Activated T-cell treated with anti-CD3 and anti-CD28 coated beads, Interleukin-2, amount 50 U/mL, for 72 hours (primary cell): ENCODE results near the gene SUV39H2. TPM values are rescaled to one million over a fixed set of nuclear protein-coding genes. Genes with fewer than 3 reads are reported as not detected.
A peak's percentile ranks its signal among the peaks of the same experiment; 100 is the strongest.
"Not testable (repeated sequence)": the region's sequence is repeated elsewhere in the genome, so short reads cannot be mapped to it uniquely, and the experiment has no call there.

Source experiments
- ATAC-seq, 2 donors: fragments of 150-1000 bp; cut with Tn5 transposase; replicated peaks in 1 of 2; 2 replicates each; pipeline ENCODE4 v1.10.0; 2021; ENCODE audit warnings: moderate library complexity in 2 of 2, mild to moderate bottlenecking in 1 of 2
- DNase-seq, 2 donors: peaks; one replicate each; pipeline ENCODE4 v3.0.0; 2021 to 2022; ENCODE audit warnings: mixed read lengths in 1 of 2
- H3K27ac Mint-ChIP-seq: one replicate; pipeline ENCODE4 v1.8.0; 2022; ENCODE audit warnings: mild to moderate bottlenecking, moderate library complexity, mixed read lengths
- H3K27me3 Mint-ChIP-seq: one replicate; pipeline ENCODE4 v1.8.0; 2022; ENCODE audit warnings: low read depth, mixed read lengths
- H3K36me3 Mint-ChIP-seq, 2 donors: one replicate each; pipeline ENCODE4 v1.8.0; 2022; ENCODE audit warnings: mixed read lengths in 2 of 2, mild to moderate bottlenecking in 1 of 2; ENCODE audit not compliant: insufficient read depth in 2 of 2
- H3K4me1 Mint-ChIP-seq: one replicate; pipeline ENCODE4 v1.8.0; 2022; ENCODE audit warnings: low read depth, mixed read lengths
- H3K4me3 Mint-ChIP-seq, 2 donors: one replicate each; pipeline ENCODE4 v1.8.0; 2022; ENCODE audit warnings: mild to moderate bottlenecking in 2 of 2, mixed read lengths in 2 of 2, moderate library complexity in 2 of 2
- H3K9me3 Mint-ChIP-seq, 2 donors: one replicate each; pipeline ENCODE4 v1.8.0; 2022; ENCODE audit warnings: mixed read lengths in 2 of 2
- total RNA-seq, 2 donors: library from RNA; stranded (reverse); gene quantifications; one replicate each; pipeline ENCODE4 v1.2.3, GENCODE V29; 2022

The SUV39H2 gene
- total RNA-seq, 2 donors from 2014 or later, result 16.9 to 18.5 TPM

DNA sequence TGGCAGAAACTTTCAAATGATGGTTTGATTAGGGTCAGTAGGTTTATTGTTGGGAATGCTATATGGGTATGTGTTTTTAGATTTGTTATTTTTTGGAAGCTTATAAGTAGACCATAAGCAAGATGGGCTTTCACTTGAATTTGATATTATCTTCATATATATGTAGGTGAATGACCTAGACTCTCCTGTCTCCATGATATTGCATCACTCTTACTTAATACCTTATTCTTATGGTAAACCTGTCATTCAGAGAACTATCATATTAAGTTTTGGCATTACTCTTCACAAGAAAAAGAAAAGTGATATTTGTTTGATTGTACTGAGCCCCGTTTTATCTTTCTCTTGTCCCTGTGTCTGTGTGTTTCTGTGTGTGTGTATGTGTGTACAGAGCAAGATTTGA is 23.2 kb upstream of the SUV39H2 start:
- Mint-ChIP-seq H3K27me3 (no peaks in the 10 kb centered on the region), H3K9me3 (no peaks in the 10 kb centered on the region), H3K4me3 (no peak overlapping the region), H3K27ac (peak overlapping the region; percentile 63), H3K4me1 (no peaks in the 10 kb centered on the region), H3K36me3 (peaks cover 10 to 22% of the 10 kb centered on the region in 2 donors)
- ATAC-seq (no peak), DNase-seq (no peak)

DNA sequence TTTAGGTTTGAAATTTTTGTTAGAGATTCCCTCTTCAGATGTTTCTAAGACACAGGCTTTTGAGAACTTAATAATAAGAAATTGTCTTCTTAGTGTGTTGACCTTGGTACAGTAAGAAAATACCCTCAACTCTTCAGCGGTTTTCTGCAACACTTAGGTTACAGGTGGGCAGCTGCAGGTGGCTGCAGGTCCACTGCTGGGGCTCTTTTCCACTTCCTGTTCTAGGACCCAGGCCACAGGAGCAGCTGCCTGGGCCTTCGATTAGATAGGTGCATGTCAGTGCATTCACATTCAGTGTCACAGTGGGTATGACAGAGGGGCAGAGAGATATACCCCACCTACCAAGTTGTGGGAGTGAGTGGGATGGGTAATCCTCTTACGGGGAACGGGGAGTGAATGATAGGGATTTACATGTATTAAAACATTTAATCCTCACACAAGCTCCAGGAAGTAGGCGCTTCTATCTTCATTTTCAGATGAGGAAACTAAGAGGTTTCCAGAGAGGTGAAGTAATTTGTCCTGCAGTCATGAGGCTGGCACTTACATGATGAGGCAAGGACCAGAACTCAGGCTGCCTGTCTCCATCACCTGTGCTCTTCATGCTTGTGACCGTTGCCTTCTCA is 20.2 kb upstream of the SUV39H2 start:
- Mint-ChIP-seq H3K27me3 (no peaks in the 10 kb centered on the region), H3K9me3 (no peaks in the 10 kb centered on the region), H3K36me3 (peaks cover 15 to 29% of the 10 kb centered on the region in 2 donors), H3K4me3 (no peak overlapping the region), H3K4me1 (no peaks in the 10 kb centered on the region), H3K27ac (no peak overlapping the region)
- ATAC-seq, result no peak
- no peak for DNase-seq

DNA sequence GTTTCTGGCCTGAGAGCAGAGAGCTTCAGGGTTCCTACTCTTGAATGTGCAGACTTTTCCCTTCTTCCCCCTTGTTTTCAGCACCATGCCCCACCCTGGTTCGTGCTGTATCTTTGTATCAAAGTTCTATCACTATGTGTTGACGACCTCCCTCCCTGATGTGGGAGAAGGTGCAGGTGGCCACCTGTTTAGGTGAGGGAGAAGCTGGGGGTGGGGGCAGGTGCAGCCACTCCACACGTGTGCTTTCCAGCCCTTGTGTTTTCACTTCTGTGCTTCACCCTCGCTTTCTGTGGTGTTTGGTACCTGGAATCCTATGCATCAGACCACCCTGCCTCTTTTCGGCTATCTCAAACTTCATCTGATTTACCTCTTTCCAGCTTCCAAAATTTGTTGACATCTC is 19.6 kb upstream of the SUV39H2 start:
- DNase-seq (no peak), ATAC-seq (no peak)
- H3K27me3 Mint-ChIP-seq, result no peaks in the 10 kb centered on the region
- no peaks in the 10 kb centered on the region for H3K9me3 Mint-ChIP-seq
- no peak overlapping the region for H3K27ac Mint-ChIP-seq
- peaks cover 15 to 27% of the 10 kb centered on the region in 2 donors for H3K36me3 Mint-ChIP-seq
- no peak overlapping the region for H3K4me3 Mint-ChIP-seq
- H3K4me1 Mint-ChIP-seq, result no peaks in the 10 kb centered on the region

DNA sequence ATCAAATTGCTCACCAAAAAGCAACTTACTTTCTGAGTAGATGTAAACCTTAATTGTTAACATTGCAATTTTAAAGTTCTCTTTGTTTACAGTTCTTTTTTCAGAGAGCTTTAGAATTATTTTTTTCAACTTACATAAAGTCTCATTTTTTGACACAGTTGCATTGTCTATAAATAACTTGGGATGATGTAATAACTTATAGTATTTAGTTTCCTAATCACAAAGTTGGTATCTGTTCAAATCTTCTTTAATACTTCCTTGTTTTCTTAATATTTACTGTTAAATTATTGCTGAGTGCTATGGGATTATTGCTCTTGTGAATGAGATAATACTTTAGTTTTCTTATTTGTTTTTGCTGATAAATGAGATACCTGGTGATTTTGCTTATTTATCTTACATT is 18.9 kb upstream of the SUV39H2 start:
- H3K4me1 Mint-ChIP-seq, result no peaks in the 10 kb centered on the region
- DNase-seq, result no peak
- no peak for ATAC-seq
- H3K4me3 Mint-ChIP-seq, result no peak overlapping the region
- no peaks in the 10 kb centered on the region for H3K27me3 Mint-ChIP-seq
- no peaks in the 10 kb centered on the region for H3K9me3 Mint-ChIP-seq
- peaks cover 12 to 25% of the 10 kb centered on the region in 2 donors for H3K36me3 Mint-ChIP-seq
- no peak overlapping the region for H3K27ac Mint-ChIP-seq

GRCh38 chr10:14860791-14861190 is 17.9 kb upstream of the SUV39H2 start:
- Mint-ChIP-seq H3K27me3 (no peaks in the 10 kb centered on the region), H3K4me3 (no peak overlapping the region), H3K36me3 (peaks cover 11 to 22% of the 10 kb centered on the region in 2 donors), H3K27ac (no peak overlapping the region), H3K9me3 (no peaks in the 10 kb centered on the region), H3K4me1 (no peaks in the 10 kb centered on the region)
- ATAC-seq, result no peak
- no peak for DNase-seq

- not testable (repeated sequence) for H3K9me3 Mint-ChIP-seq, ATAC-seq, H3K27me3 Mint-ChIP-seq, H3K27ac Mint-ChIP-seq, H3K4me3 Mint-ChIP-seq, H3K4me1 Mint-ChIP-seq, DNase-seq
- peaks cover 7 to 24% of the 10 kb centered on the region in 2 donors for H3K36me3 Mint-ChIP-seq
These were observed 14.2 kb upstream of the SUV39H2 start for GRCh38 chr10:14864466-14864865.

GRCh38 chr10:14864871-14865270 is 13.8 kb upstream of the SUV39H2 start:
- H3K36me3 Mint-ChIP-seq, result peaks cover 9 to 27% of the 10 kb centered on the region in 2 donors
- H3K4me3 Mint-ChIP-seq, H3K27ac Mint-ChIP-seq, H3K4me1 Mint-ChIP-seq, H3K9me3 Mint-ChIP-seq, DNase-seq, H3K27me3 Mint-ChIP-seq, ATAC-seq: not testable (repeated sequence)

DNA sequence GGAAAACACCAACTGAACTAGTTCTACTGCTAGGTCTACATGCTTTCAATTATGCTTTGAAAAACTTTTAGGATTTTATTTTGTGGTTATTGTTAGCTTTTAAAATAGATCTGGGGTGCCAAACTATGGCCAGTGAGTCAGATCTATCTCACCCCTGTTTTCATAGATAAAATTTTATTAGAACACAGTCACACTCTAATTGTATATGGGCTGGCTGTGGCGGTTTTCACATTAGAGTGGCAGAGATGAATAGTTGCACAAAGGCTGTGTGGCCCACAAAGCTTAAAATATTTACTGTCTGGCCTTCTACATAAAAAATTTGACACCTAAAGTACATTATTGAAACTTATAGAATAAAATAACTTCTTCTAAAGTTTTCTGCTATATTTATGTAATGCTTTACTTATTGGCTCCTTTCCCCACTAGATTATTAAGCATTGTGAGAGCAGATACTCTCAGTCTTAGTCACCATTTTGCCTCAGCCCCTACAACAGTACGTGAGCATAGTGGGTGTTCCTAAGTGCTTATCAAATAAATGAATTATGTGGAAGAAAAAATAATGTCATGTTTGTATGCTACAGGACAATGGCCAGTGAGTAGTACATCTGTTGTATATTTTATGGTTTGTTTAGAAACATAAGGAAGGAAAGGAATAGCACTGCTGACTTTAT is 5.4 kb upstream of the SUV39H2 start:
- Mint-ChIP-seq H3K9me3 (no peaks in the 10 kb centered on the region), H3K4me1 (peaks cover 19% of the 10 kb centered on the region), H3K4me3 (no peak overlapping the region), H3K27me3 (no peaks in the 10 kb centered on the region), H3K27ac (no peak overlapping the region), H3K36me3 (peaks cover 2 to 10% of the 10 kb centered on the region in 2 donors)
- DNase-seq (no peak), ATAC-seq (no peak)

DNA sequence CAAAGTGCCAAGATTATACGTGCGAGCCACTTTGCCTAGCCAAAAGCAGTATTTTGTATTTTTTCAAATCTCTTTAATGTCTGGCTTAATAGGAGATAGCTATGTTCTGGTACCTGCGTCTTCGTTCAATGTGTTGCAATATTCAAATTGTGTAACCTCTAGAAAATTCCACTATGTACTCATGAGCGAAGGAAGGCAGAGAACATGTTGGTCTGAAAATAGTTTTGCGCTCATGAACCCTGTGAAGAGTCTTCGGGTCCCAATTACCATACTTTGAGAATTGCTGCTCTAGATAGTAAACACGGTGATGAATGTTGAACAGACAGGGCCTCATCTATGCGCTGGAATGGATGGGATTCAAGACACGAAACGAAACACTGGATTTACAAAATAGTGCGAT is 2.7 kb upstream of the SUV39H2 start:
- H3K27ac Mint-ChIP-seq, result no peak overlapping the region

GRCh38 chr10:14876764-14877163 is 1.9 kb upstream of the SUV39H2 start:
- Mint-ChIP-seq H3K9me3 (no peaks in the 10 kb centered on the region), H3K27me3 (no peaks in the 10 kb centered on the region), H3K4me1 (peaks cover 34% of the 10 kb centered on the region), H3K36me3 (peaks cover under 1 to 2% of the 10 kb centered on the region in 2 donors), H3K4me3 (peak overlapping the region; percentile 94 to 96), H3K27ac (peak overlapping the region; percentile 9)
- ATAC-seq, result no peak
- DNase-seq, result no peak

More for the DNA sequence above, 2.7 kb upstream of the SUV39H2 start:
- Mint-ChIP-seq H3K9me3 (no peaks in the 10 kb centered on the region), H3K27me3 (no peaks in the 10 kb centered on the region), H3K4me3 (peak overlapping the region in 1 of 2 donors; percentile 96), H3K4me1 (peaks cover 29% of the 10 kb centered on the region), H3K36me3 (peaks cover 0 to 2% of the 10 kb centered on the region in 2 donors)
- ATAC-seq (no peak), DNase-seq (no peak)

GRCh38 chr10:14879124-14879927 is 660 bp downstream of the SUV39H2 start:
- Mint-ChIP-seq H3K27me3 (no peaks in the 10 kb centered on the region), H3K4me1 (peaks cover 48% of the 10 kb centered on the region), H3K27ac (peak overlapping the region; percentile 52), H3K4me3 (peak overlapping the region; percentile 95 to 96), H3K36me3 (peaks cover 6 to 9% of the 10 kb centered on the region in 2 donors), H3K9me3 (no peaks in the 10 kb centered on the region)
- DNase-seq (peak; percentile 41 to 44), ATAC-seq (peak in 1 of 2 donors; percentile 18)

DNA sequence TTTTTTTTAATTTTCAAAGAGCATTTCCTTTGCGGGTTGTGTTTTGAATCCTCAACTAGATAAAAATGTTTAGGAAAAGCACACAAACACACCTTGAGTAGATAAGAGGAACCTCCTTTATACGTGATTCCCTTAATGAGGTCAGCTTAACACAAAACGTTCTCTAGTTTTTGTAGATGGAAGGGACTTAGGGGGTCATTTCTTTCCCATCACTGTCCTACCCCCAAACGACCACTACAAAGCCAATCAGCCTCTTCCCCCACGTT is 1.2 kb downstream of the SUV39H2 start:
- H3K27ac Mint-ChIP-seq, result peak overlapping the region; percentile 52
- DNase-seq (no peak), ATAC-seq (no peak)
- H3K36me3 Mint-ChIP-seq, result peaks cover 6 to 9% of the 10 kb centered on the region in 2 donors
- no peaks in the 10 kb centered on the region for H3K9me3 Mint-ChIP-seq
- H3K4me3 Mint-ChIP-seq, result peak overlapping the region; percentile 95 to 96
- H3K27me3 Mint-ChIP-seq, result no peaks in the 10 kb centered on the region
- peaks cover 48% of the 10 kb centered on the region for H3K4me1 Mint-ChIP-seq

GRCh38 chr10:14880229-14880628 is 1.6 kb downstream of the SUV39H2 start:
- no peak for ATAC-seq
- peak overlapping the region; percentile 52 for H3K27ac Mint-ChIP-seq
- no peaks in the 10 kb centered on the region for H3K9me3 Mint-ChIP-seq
- H3K4me3 Mint-ChIP-seq, result peak overlapping the region; percentile 95 to 96
- DNase-seq, result no peak
- H3K36me3 Mint-ChIP-seq, result peaks cover 6 to 9% of the 10 kb centered on the region in 2 donors
- H3K4me1 Mint-ChIP-seq, result peaks cover 48% of the 10 kb centered on the region
- H3K27me3 Mint-ChIP-seq, result no peaks in the 10 kb centered on the region
